GM19467 (cell line): ENCODE results near the gene FOXF2.

Experiments
- ATAC-seq: cut with Tn5 transposase; IDR thresholded peaks from one replicate; pipeline ENCODE4 v1.9.1; 2021; ENCODE audit warnings: mild to moderate bottlenecking, moderate library complexity; ENCODE audit not compliant: unreplicated experiment

Gene FOXF2

DNA sequence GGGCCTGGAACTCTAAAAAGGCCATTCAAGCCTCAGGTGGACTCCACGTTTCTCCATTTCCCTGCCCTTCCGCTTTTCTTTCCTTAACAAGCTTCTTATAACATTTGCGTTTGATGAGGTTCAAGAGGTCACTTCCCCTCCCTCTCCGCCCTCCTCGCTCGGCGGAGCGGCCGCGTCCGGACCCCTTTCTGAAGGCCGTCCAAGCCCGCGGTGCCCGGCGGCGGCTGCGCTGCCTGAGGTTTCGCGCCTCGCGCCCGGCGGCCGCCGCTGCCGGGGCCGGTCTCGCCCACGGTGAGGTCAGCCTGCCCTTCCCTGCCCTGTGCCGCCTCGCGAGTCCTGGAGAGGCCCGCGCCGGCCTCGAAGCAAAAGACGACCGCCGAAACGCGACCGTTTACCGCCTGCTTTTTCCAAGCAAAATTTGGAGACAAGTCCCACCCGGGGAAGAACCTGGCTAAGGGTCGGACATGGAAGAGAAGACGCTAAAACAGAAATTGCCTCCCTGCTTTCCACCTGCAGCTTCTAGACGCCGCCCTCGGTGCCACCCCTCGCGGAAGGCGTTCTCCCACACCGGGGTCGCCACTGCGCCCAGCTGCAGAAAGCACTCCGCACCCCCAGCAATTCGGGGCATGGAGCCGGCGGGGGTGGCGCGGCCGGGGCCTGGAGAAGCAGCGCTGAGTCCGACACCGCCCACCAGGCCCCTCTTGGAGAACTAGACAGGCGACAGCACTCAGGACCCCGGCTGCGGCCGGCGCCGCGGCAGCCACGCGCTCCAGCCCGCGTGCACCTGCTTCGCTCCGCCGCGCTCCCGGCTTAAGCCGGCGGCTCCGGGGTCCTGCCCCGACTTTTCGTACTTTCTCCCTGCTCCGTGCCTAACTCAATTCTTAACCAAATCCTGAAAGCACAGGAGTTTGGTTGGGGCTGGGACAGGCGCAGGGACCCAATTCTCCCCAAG is 11.0 kb upstream of the FOXF2 start:
- ATAC-seq, result no peak

DNA sequence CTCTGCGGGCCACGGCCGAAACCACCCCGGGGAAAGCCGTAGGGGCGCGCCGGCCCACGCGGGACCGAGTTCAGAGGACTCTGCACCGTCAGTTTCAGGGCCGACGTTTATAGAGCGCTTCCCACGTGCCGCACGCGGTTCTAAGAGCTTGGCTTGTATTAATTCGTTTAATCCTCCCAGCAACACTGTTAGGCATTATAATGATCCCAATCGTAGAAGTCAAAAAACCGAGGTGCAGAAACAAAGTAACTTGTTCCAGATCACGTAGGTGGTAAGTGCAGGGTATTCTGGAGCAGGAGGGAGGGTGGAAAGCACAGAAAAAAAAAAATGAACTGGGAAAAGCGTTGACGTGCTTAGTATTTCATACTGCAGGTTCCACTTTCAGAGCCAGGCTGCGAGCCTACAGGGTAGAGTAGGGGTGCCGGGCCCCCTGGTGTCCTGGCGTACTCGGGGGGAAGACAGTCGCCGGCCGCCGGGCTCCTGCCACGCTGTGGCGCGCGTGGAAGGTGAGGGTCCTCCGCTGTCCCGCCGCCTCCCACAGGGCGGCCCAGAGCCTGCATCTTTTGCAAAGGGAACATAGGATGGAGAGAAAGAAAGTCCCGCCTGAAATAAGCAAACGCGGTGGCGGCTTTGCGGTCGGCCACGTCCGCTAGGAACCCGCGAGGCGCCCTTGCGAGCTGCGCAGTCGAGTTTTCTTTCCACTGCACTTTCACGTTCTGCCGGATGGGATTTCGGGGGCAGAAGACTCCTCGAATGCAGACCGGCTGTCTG is 10.2 kb upstream of the FOXF2 start:
- ATAC-seq, result no peak

DNA sequence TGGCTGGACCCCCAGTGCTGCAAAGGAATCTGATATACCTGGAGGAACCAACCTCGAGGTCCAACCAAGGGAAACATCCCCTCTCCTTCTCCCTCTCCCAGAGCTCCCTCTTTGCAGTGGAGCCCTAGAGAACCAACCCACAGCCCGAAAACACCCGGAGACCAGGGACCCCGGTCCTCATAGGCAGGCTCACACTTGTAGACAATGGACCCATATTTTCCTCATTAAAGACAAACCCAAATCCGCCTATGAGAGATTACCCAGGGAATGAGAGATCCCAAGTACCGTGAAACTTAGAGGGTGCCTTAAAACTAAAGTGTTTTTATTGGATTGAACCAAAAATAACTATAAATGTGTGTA is 9.6 kb upstream of the FOXF2 start:
- ATAC-seq, result no peak

DNA sequence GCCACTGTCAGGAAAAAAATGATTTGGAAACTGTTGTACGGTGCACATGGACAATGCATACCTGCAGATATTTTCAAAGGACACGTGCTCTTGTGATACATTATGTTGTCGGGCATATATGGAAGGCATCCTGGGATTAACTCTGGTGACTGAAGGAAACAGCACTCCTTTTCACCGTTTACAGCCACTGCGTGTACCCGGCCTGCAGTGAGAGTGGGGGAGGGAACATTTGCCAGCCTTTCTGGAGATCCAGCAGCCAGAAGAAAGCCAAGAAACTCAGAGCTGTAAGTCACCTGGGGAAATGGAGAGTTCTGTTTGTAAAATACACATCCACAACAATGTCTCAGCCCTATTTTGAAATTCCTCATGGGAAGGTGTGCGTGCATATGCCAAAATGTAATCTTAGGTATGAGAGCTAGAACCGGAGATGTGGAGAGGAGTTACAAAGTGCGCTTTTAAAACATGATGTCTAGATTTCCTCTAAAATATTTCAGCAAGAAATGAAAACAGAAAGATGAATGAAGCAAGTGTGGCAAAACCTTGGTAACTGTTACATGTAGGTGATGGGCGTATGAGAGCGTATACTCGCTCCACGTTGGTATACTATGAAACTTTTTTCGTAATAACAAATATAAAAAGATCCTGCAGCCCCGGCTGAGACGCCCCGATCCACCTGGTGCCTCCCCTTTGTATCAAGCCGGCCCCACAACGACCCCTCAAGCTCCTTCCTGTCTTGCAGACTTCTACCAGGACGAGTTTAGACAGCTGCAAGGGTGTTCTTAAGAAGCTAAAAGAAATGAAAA is 8.6 kb upstream of the FOXF2 start:
- ATAC-seq, result no peak

DNA sequence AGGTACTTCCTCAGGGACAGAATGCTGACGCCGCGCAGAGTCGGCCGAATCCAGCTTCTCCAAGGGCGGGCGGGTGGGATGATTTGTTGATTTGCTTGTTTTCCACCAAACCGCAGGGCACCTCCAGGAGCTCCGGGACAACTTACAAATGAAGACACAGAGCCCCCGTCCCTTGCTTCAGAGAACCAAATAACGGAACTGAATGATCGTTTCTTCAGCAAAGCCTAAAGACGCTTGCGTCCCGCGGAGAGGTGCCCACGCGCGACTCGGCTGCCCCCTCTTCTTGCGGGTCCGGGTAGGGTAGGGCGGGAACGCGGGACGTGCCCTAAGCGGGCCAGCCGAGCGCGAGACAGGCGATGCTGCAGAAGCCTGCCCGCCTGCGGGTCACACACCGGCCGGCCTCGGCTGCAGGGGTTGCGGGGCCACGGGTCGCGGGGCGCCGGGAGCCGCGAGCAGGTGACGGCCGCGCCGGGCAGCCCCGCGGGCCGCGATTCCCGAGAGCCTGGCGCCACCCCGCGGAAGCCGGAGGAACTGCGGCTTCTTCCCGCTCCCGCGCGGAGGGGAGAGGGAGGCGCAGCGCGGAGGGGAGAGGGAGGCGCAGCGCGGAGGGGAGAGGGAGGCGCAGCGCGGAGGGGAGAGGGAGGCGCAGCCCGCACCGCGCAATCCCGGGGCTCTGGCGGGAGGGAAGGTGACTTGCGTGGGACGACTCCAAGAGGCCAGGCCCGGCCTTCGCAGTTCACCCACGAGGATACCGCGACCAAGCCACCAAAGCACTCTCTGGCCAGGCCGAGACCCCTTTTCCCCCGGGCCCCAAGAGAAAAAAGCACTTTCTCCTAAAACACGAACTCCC is 7.7 kb upstream of the FOXF2 start:
- no peak for ATAC-seq

DNA sequence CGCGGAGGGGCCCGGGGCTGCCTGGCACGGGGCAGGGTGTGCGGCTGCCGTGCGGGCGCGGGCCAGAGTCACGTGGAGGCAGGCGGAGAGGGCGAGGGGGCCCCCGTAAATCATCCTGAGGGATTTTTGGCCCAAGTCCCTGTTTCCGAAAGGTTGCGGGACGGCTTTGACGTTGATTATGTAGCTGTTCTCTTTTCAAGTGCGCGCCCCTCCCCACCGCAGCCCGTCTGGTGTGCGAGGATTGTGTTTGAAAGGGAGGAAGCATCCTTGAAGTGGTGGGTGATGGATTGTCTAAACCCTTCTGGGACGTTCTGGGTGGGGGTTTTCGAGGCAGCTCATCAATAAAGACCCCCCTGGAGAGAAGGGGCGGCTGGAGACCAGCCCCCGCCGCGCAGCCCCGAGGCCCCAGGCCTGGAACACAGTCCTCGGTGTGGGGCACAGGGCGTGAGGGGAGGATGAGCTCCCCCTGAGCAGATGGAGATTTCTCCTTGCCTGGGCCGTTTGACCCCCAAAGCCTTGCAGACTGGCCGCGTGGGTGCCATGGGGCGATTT is 7.0 kb upstream of the FOXF2 start:
- ATAC-seq, result no peak

DNA sequence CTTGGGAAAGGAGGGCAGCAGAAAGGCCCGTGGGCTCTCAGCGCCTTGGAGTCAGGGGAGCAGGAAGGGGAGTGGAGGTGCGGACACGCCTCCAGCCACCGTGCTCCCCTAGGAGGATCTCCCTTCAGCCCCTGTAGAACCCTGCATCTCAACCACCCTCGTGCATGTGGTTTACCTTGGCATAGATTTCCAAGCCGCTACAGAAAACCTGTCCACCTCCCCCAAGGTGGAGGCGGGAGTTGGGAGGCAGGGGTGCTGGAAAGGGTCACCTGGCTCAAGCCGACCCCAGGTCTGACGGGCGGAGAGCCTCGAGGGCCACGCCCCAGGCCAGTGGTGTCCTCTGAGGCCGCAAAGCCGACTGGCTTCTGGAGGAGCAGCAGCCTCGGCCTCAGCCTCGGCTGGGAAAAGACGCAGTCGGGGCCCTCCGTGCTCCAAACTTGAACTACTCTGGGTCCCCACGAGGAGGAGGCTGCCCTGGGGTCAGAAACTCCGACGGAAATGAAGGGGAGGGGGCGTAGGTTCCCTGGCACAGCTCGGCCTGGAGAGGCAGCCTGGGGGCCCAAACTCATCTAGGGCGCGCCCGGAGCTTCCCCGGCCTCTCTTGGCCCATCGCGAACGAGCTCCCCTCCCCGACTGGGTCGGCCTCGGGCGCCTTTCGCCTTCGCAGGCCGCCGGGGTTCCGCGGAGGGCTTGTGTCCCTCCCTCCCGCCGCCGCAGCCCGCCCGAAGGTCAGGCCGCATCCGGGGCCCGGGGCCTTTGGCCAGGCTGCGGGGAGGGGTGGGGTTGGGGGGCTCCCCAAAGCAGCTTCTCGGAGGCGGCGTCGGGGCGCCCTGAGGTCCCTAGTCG is 6.3 kb upstream of the FOXF2 start:
- no peak for ATAC-seq

DNA sequence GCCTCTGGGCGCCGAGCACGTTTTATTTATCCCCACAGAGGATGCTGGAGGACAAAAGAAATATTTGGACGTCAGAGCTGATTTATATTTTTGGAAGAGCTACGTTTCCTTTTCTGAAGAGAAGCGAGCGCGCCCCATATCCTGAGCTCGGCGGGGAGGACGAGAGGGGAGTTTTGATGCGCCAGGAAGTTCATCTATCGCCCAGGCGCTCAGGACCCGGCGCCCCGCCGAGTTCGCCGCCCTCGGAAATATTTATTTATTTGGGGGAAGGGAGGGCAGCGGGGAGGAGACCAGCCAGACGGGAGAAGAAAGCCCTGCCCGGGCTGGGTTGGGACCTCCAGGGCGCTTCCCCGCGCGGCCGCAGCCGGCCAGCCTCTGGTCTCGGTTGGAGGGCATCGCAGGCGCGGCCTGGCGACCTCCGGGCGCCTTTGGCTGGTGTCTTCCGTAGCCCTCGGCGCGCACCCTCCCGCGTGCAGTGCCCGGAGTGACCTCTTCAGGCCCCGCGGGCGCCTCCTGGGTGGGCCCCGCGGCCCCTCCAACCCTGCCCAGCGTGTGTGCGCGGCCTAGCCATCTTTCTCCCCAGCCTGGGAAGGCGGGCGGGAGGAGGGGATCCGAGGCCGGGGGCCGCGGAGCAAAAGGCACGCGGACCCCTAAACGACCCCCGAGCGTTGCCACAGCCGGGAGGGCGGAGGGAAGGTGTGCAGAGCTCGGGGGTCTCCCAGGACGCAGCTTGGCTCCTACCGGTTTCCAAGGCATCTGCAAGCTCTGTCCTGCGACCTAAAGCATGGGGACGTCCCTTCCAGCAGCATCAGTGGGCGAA is 5.4 kb upstream of the FOXF2 start:
- no peak for ATAC-seq

DNA sequence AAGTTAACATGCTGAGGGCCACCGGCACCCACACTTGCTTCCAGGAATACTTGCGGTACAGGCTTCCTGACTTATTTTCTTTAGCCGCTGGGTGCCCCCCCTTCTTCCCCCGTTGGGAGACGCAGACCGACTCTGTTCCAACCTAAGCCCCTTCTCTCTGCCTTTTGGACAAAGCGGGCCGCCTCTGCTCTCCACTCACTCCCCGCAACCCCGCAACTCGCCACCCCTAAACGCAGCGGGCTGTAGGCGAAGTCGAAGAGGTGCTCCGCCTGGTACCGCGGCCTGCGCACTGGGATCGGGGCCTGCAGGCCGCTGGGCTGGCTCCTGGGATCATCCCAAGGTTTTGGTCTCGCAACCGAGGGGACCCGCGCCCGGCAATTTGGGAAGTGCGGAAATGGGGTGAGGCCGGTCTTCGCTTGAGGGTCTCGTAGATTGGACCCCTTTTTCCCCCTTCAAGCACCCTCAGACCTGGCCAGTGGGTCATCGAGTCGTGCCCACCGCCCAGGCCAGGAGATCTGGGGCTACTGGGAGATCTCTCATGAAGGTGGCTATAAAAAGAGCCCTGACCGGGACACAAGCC is 4.7 kb upstream of the FOXF2 start:
- ATAC-seq, result no peak

DNA sequence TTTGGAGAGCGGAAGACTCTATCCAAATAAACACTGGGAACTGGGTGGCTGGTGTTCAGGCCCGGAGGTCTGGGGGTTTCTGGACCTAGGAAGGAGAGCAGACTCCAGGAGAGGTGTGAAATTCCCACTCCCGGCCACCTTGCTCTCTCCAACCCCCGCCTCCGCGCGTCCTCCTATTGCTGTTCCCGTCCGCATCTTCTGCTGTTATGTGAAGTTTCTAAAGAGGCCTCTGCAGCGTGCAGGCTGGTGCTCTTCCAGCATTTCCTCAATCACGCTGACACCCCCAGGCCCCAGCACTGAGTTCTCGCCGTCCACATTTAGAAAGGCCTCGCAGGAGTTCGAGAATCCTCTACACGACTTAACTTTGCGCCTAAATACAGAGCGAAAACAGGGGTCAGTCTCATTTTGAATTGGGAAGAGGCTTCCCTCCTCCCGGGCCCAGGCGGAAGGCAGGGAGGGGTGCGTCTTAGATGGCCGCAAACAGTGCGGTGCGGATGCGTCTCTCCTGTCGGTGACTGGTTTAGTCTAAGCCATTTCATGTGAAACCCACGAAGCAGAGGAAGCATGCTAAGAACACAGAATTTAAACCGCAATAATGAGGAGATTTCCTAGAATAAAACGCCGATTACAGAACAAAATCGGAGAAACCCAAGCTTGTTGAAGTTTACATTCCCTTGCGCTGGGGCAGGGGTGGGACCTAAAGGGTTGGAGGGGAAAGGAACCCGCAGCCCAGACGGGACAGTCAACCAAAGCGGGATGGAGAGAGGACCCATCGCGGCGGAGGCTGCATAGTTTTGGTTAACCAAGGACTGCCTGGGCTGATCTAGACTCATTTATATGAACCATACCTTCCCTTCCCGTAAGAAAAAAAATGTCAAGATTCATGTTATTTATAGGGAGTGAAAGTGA is 4.0 kb upstream of the FOXF2 start:
- ATAC-seq, result no peak

DNA sequence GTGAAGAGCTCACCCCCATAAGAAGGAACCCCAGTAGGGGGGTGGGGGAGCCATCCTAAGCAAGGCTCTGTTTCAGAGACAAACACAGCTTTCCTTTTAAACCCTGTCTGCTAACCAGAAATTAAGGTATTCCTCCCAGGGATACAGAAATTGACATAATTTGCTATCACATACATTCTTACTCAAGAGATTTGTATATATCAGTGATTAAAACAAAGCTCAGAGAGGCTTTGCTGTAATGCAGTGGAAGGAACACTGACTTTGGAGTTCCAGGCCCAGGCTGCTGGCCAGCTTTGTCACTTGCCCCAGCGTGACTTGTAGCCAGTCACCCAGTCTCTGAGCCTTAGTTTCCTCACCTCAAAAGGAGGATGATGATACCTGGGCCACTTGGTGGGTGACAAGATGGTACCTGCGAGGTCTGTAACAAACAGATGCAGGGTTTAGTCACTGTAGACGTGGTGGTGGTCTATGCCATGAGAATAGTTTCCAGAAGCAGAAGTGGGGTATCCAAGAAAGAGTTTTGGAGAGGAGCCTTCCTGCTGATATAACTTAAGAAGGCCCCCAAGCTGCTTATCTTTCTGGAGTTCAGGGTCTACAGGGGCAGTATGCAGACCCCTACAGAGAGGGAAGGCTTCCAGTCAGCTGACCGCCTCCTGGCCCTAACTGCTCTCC is 3.2 kb upstream of the FOXF2 start:
- no peak for ATAC-seq

DNA sequence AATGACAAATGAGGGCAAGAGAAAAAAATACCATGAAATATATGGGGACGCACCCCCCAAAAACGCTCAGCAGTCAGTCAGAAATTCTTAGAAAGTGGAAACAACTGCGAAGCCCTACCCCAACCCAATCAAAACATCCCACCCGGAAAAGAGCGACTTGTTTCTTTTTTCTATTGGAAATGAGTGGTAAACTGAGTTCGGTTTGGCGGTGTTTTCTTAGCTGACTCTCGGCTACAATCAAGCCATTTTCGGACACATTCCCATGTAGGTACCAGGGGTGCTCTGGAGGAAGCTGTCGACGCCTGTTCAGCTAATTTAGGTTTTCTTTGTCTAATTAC is 1.9 kb upstream of the FOXF2 start:
- ATAC-seq, result no peak

DNA sequence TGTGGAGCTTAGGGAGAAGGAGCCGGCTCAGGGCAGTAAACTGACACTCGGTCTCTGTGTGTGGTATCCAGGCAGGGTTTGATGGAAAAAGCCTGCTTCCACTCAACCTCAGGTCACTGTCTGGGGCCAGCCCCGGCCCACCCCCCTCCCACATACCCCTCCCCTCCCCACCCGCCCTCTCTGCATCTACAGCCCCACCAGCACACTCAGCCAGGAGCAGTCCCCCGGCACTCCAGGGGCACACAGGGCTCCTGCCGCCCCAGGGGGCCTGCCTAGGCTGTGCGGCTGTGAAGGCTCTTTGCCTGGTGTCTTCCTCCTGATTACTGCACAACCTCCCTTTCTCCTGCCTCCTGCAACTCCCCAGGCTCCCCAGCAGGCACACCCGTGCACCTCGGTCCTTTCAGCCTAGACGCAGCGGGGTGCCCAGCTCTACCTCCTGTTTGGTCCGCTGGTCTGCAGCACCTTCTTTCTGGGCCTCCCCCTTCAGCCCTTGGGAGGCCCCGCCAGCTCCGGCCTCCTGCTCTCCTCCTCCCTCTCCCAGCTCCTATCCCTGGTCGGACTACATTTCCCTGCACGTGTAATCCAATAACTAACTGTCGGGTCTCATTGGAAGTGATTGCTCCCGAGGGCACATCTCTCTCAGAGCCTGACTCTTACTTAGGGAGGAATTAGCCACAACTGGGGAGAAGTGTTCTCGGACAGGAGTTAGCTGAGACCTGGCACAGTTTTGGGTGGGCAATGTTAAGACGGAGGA is 1.3 kb upstream of the FOXF2 start:
- no peak for ATAC-seq

DNA sequence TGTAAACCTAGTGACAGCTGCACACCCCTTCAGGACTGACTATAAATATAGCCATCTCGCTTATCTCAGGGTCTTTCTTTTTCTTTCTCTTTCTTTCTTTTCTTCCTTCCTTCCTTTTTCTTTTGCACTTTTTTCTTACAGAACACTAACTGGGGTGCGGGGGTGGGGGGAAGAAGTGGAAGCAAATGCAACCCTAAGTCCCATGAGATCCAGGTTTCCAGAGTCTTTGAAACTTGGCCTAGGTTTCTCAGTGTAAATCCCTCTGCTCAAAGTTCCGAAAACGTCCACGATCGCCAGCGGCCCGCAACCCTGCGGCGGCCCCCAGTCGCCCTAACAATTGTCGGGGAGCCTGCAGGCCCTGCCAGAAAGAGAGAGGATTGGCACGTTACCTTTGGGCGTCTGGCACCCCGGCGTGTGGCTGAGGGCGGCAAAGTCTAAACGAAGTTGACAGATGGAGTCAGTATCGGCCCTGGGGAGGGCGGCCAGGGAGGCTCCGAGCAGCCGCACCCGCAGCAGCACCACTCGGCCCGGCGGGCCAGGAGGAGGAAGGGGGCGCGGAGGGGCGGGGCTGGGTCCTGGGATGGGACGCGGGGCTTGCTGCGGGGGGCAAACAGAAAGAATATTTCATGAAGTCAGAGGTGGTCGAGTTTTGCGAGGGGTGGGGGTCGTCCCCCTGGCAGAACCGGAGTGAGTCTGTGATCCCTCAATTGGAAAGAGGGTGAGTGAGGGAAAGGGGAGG is 577 bp upstream of the FOXF2 start:
- no peak for ATAC-seq
